ENCODE measurements around the gene EVC2. TPM values are rescaled to one million over a fixed set of nuclear protein-coding genes. Genes with fewer than 3 reads are reported as not detected.

The EVC2 gene
- total and polyA plus RNA-seq, 10 of the 15 experiments (the other 5 are each of a cell fraction or from before 2014, with no cell fraction given) = 0.34 to 10.4 (median 5.6) TPM

GRCh38 chr4:5527211-5527610 lies 181.1 kb downstream of the EVC2 start (continued):
- no peak for TF ChIP-seq BMI1 (IDR thresholded peaks at IDR 0.05; ENCODE audit: borderline replicate concordance)
- TF ChIP-seq POLR2AphosphoS2 (IDR thresholded peaks at IDR 0.05; ENCODE audit: low read depth, low read length) = no peak

GRCh38 chr4:5526080-5526846 lies 182.1 kb downstream of the EVC2 start:
- Histone ChIP-seq H3K79me2 (ENCODE audit: control insufficient read depth, insufficient read depth, low read length) (no peaks in the 10 kb centered on the region), H3K9me3 (replicated peaks; ENCODE audit: control insufficient read depth, insufficient read depth, low read length) (no peaks in the 10 kb centered on the region; the same call in 2 of the 3 replicates), H3K9ac (ENCODE audit: control insufficient read depth, insufficient read depth, low read length) (no peak overlapping the region), H3K4me1 (ENCODE audit: control insufficient read depth, insufficient read depth, low read length) (no peaks in the 10 kb centered on the region), H2AFZ (ENCODE audit: control insufficient read depth, low read depth, low read length) (no peak overlapping the region), H3K27me3 (replicated peaks in 1 of 2; ENCODE audit: control insufficient read depth in 2 of 2, insufficient read depth in 2 of 2, low read length in 1 of 2) (no peaks in the 10 kb centered on the region), H3K4me2 (ENCODE audit: control insufficient read depth, insufficient read depth) (no peak overlapping the region), H4K20me1 (ENCODE audit: control insufficient read depth, insufficient read depth) (no peaks in the 10 kb centered on the region), H3K36me3 (ENCODE audit: control insufficient read depth in 2 of 2, insufficient read depth in 2 of 2, low read length in 1 of 2) (no peaks in the 10 kb centered on the region), H3K4me3 (no peak overlapping the region), H3K27ac (ENCODE audit: control insufficient read depth, insufficient read depth) (no peak overlapping the region)
- in situ Hi-C loops (cut with MboI) (no loop called here), intact Hi-C loops (cut with micrococcal nuclease; ENCODE audit: unreplicated experiment) (no loop called here)
- no TSS peak for BruUV-seq (replicated peaks)
- ChIA-PET RAD21 (ENCODE audit: unreplicated experiment) (no interaction called here), POLR2A (no interaction called here), SMC1A (ENCODE audit: uncharacterized antibody, unreplicated experiment) (no interaction called here), CTCF (no interaction called here)
- no peak for FAIRE-seq
- ATAC-seq = no peak
- no peak for DNase-seq (ENCODE audit: low read depth, low spot score)
- 13% methylated on average over 3 of the region's 3 CpGs for WGBS (ENCODE audit: insufficient coverage, insufficient replicate concordance, low lambda C conversion rate, missing lambda C conversion rate)
- no peak for TF ChIP-seq RAD21 (IDR thresholded peaks at IDR 0.05; ENCODE audit: insufficient read depth, low read depth, low read length)
- no peak for TF ChIP-seq SP1 (IDR thresholded peaks at IDR 0.05; ENCODE audit: low read depth, low read length)
- TF ChIP-seq SKIL (IDR thresholded peaks at IDR 0.05; ENCODE audit: low read depth, poor library complexity, severe bottlenecking) = no peak
- no peak for TF ChIP-seq REST (IDR thresholded peaks at IDR 0.05; ENCODE audit: low read depth, low read length)
- TF ChIP-seq NBN (IDR thresholded peaks at IDR 0.05) = no peak
- TF ChIP-seq TCF3 (IDR thresholded peaks at IDR 0.05; ENCODE audit: borderline replicate concordance, insufficient read depth, low read depth, low read length) = no peak
- TF ChIP-seq ZSCAN29 (IDR thresholded peaks at IDR 0.05) = no peak
- TF ChIP-seq PAX5 (IDR thresholded peaks at IDR 0.05; ENCODE audit: borderline replicate concordance, low read depth, low read length) = no peak
- TF ChIP-seq SUZ12 (IDR thresholded peaks at IDR 0.05; ENCODE audit: unreplicated experiment) = no peak
- TF ChIP-seq ZBTB40 (IDR thresholded peaks at IDR 0.05; ENCODE audit: borderline replicate concordance) = no peak

All from GM12878 (cell line).